Adipocyte (in vitro differentiated cells): ENCODE data around the gene AMN.

ENCODE experiments used
- DNase-seq: peaks from one replicate; pipeline ENCODE4 v3.0.0-alpha.2; 2015; ENCODE audit warnings: low read depth
- H3K27me3 ChIP-seq: replicated peaks from 2 replicates; pipeline ENCODE4 v1.7.0; 2013; ENCODE audit warnings: mild to moderate bottlenecking, low read length, moderate library complexity; ENCODE audit not compliant: control insufficient read depth, insufficient read depth
- H3K36me3 ChIP-seq: 2 replicates; pipeline ENCODE4 v1.7.0; 2013; ENCODE audit warnings: low read length, mild to moderate bottlenecking, moderate library complexity; ENCODE audit not compliant: control insufficient read depth, insufficient read depth, severe bottlenecking
- H3K4me1 ChIP-seq: 2 replicates; pipeline ENCODE4 v1.7.0; 2013; ENCODE audit warnings: mild to moderate bottlenecking, low read length, moderate library complexity; ENCODE audit not compliant: control insufficient read depth, insufficient read depth
- H3K4me3 ChIP-seq: 2 replicates; pipeline ENCODE4 v1.7.0; 2013; ENCODE audit warnings: mild to moderate bottlenecking, low read length, moderate library complexity
- H3K9ac ChIP-seq: 2 replicates; pipeline ENCODE4 v1.7.0; 2013; ENCODE audit warnings: mild to moderate bottlenecking, low read length, moderate library complexity
- H3K9me3 ChIP-seq: 2 replicates; pipeline ENCODE4 v1.7.0; 2013; ENCODE audit warnings: mild to moderate bottlenecking, low read length, moderate library complexity; ENCODE audit not compliant: control insufficient read depth

The AMN gene

GRCh38 chr14:102899516-102899900, 23.0 kb upstream of the AMN start:
- Histone ChIP-seq H3K4me1 (peaks cover 18% of the 10 kb centered on the region), H3K4me3 (no peak overlapping the region), H3K9ac (no peak overlapping the region), H3K27me3 (no peaks in the 10 kb centered on the region), H3K9me3 (no peaks in the 10 kb centered on the region), H3K36me3 (peaks cover 22% of the 10 kb centered on the region)
- no peak for DNase-seq

- H3K4me1 ChIP-seq = peaks cover 15% of the 10 kb centered on the region
- no peaks in the 10 kb centered on the region for H3K9me3 ChIP-seq
- no peak overlapping the region for H3K9ac ChIP-seq
- no peak overlapping the region for H3K4me3 ChIP-seq
- H3K27me3 ChIP-seq = no peaks in the 10 kb centered on the region
- no peak for DNase-seq
- peaks cover 23% of the 10 kb centered on the region for H3K36me3 ChIP-seq
Observed at GRCh38 chr14:102900631-102901571, 21.6 kb upstream of the AMN start.

DNA sequence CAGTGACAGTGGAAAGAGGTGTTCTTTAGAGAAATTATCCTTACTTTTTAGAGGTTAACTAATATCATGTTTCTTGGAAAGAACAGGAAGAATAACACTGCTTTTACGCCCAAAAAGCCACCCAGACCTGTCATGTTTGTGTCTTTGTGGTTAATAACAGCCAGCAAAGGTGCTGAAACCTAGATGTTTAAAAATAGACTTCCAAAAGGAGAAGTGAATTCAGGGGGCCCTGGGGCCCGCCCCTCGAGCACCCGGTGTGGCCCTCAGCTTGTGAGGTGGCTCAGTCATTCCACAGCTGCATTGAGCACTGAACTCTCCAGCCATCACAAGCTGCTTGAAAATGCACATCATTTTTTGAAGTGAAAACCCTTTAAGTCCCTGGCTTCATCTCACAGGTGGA, 20.8 kb upstream of the AMN start:
- Histone ChIP-seq H3K4me1 (peaks cover 12% of the 10 kb centered on the region), H3K9ac (no peak overlapping the region), H3K36me3 (peaks cover 27% of the 10 kb centered on the region), H3K4me3 (no peak overlapping the region), H3K9me3 (no peaks in the 10 kb centered on the region), H3K27me3 (no peaks in the 10 kb centered on the region)
- no peak for DNase-seq

DNA sequence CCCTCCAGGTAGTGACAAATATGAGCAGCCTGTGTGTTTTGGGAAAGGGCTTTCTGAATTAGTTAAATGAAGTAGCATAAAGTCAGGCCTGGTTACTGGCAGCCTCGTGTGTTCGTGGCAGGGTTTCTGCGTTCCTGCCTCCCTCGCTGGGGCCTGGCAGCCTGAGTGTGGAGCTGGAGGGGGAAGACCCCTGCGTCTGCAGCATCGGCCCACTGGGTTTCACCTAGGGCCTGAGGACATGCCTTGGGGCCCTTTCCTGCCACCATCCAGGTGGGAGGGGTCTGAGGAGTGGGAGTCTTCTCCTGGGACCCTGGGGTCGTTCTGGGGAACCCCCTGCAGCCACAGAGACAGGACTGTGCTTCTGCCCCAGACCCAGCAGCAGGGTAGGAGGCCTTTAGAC, 20.4 kb upstream of the AMN start:
- Histone ChIP-seq H3K4me3 (no peak overlapping the region), H3K4me1 (peaks cover 7% of the 10 kb centered on the region), H3K9ac (no peak overlapping the region), H3K9me3 (no peaks in the 10 kb centered on the region), H3K36me3 (peaks cover 31% of the 10 kb centered on the region), H3K27me3 (no peaks in the 10 kb centered on the region)
- no peak for DNase-seq

GRCh38 chr14:102902523-102903247, 19.8 kb upstream of the AMN start:
- no peak overlapping the region for H3K9ac ChIP-seq
- peaks cover 36% of the 10 kb centered on the region for H3K36me3 ChIP-seq
- no peaks in the 10 kb centered on the region for H3K9me3 ChIP-seq
- H3K4me1 ChIP-seq = peaks cover 1% of the 10 kb centered on the region
- no peak for DNase-seq
- no peaks in the 10 kb centered on the region for H3K27me3 ChIP-seq
- no peak overlapping the region for H3K4me3 ChIP-seq

- Histone ChIP-seq H3K4me1 (no peaks in the 10 kb centered on the region), H3K27me3 (no peaks in the 10 kb centered on the region), H3K9me3 (no peaks in the 10 kb centered on the region), H3K4me3 (no peak overlapping the region), H3K36me3 (peaks cover 36% of the 10 kb centered on the region), H3K9ac (no peak overlapping the region)
- no peak for DNase-seq
Observed at GRCh38 chr14:102903248-102903888, 19.1 kb upstream of the AMN start.

- no peak for DNase-seq
- H3K27me3 ChIP-seq = no peaks in the 10 kb centered on the region
- no peaks in the 10 kb centered on the region for H3K9me3 ChIP-seq
- H3K36me3 ChIP-seq = peaks cover 36% of the 10 kb centered on the region
- H3K4me3 ChIP-seq = no peak overlapping the region
- no peaks in the 10 kb centered on the region for H3K4me1 ChIP-seq
- H3K9ac ChIP-seq = no peak overlapping the region
Observed at GRCh38 chr14:102903889-102904512, 18.5 kb upstream of the AMN start.

- no peaks in the 10 kb centered on the region for H3K4me1 ChIP-seq
- peaks cover 36% of the 10 kb centered on the region for H3K36me3 ChIP-seq
- no peak for DNase-seq
- H3K9ac ChIP-seq = no peak overlapping the region
- H3K4me3 ChIP-seq = no peak overlapping the region
- no peaks in the 10 kb centered on the region for H3K9me3 ChIP-seq
- no peaks in the 10 kb centered on the region for H3K27me3 ChIP-seq
Observed at GRCh38 chr14:102905116-102906108, 17.1 kb upstream of the AMN start.

DNA sequence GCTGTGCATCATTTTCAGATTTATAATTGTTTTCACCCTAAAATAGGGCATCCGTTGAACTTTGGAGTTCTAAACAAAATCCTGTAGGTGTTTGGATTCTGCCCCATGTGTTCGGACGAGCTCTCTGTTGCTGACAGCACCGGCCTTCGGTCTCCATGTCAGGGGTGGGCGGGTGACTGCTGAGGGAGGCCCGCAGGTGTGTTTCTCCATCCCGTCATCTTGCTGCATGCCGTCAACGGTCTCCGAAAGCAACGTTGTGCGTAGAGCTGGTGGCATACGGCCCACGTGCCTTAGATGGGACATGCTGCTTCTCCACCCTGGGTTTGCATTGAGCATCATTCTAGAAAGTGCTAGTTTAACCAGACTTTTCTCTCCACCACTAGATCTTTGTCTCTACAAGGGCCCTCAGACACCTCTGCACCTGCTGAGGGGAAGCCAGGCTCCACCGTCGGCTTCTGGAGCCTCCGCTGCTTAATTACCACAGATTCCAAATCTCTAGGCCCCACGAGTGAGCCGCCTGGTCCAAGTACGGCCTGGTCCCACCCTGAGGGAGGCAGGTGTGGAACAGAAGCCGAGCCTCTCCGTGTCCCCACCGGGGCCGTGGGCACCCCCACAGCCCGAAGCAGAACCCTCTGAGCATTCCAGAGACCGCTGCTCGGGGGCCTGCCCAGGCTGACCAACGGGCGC, 15.7 kb upstream of the AMN start:
- H3K4me3 ChIP-seq = no peak overlapping the region
- no peaks in the 10 kb centered on the region for H3K4me1 ChIP-seq
- no peak overlapping the region for H3K9ac ChIP-seq
- H3K9me3 ChIP-seq = no peaks in the 10 kb centered on the region
- DNase-seq = no peak
- H3K36me3 ChIP-seq = peaks cover 31% of the 10 kb centered on the region
- no peaks in the 10 kb centered on the region for H3K27me3 ChIP-seq

GRCh38 chr14:102907303-102907844, 15.1 kb upstream of the AMN start:
- H3K36me3 ChIP-seq = peaks cover 31% of the 10 kb centered on the region
- DNase-seq = no peak

More at GRCh38 chr14:102907303-102907844, 15.1 kb upstream of the AMN start:
- Histone ChIP-seq H3K9me3 (no peaks in the 10 kb centered on the region), H3K4me3 (no peak overlapping the region), H3K9ac (no peak overlapping the region), H3K4me1 (no peaks in the 10 kb centered on the region), H3K27me3 (no peaks in the 10 kb centered on the region)
